ENCODE data around the gene CD70. TPM values are rescaled to one million over a fixed set of nuclear protein-coding genes. Genes with fewer than 3 reads are reported as not detected.

CD70 gene
- total and polyA plus RNA-seq, 12 donors: 0.49 TPM; not detected in 11

- DNase-seq (no peak), ATAC-seq (peak in 6 of 8 donors; percentile 44 to 80 (median 66))
- WGBS, 2 donors: 70 to 78% methylated on average over 5 of the region's 5 CpGs
- H3K27ac ChIP-seq: peak overlapping the region in 1 of 10 donors; percentile 29
- peaks cover 0 to 20% (median 0%) of the 10 kb centered on the region in 9 donors for H3K4me1 ChIP-seq
- no peak for TF ChIP-seq CTCF (IDR thresholded peaks at IDR 0.05)
- H3K9me3 ChIP-seq: peaks cover 0 to 5% (median 0%) of the 10 kb centered on the region in 11 donors
- intact Hi-C loops (cut with DNase I): no loop called here
- peaks cover 0 to 16% (median 8%) of the 10 kb centered on the region in 7 donors for H3K27me3 ChIP-seq
- H3K36me3 ChIP-seq: no peaks in the 10 kb centered on the region
- H3K4me3 ChIP-seq: no peak overlapping the region
These were observed 13.3 kb downstream of the CD70 start for GRCh38 chr19:6577476-6578125.

- DNase-seq (no peak), ATAC-seq (no peak)
- Histone ChIP-seq H3K27ac (peak overlapping the region in 1 of 10 donors; percentile 29), H3K9me3 (peaks cover 0 to 5% (median 0%) of the 10 kb centered on the region in 11 donors), H3K36me3 (no peaks in the 10 kb centered on the region), H3K4me3 (no peak overlapping the region), H3K27me3 (peaks cover 0 to 18% (median 13%) of the 10 kb centered on the region in 7 donors), H3K4me1 (peaks cover 0 to 20% (median 0%) of the 10 kb centered on the region in 9 donors)
- WGBS, 2 donors: 76 to 80% methylated on average over 5 of the region's 5 CpGs
- intact Hi-C loops (cut with DNase I): no loop called here
- TF ChIP-seq CTCF (IDR thresholded peaks at IDR 0.05): no peak
These were observed 14.0 kb downstream of the CD70 start for GRCh38 chr19:6576869-6577475.

- Histone ChIP-seq H3K36me3 (no peaks in the 10 kb centered on the region), H3K4me3 (no peak overlapping the region), H3K27ac (no peak overlapping the region), H3K9me3 (peaks cover 0 to 16% (median 0%) of the 10 kb centered on the region in 11 donors), H3K27me3 (peaks cover 0 to 41% (median 15%) of the 10 kb centered on the region in 7 donors), H3K4me1 (peaks cover 0 to 20% (median 0%) of the 10 kb centered on the region in 9 donors)
- ATAC-seq (no peak), DNase-seq (no peak)
- 7 to 29% methylated on average over 1 of the region's 1 CpG for WGBS, 2 donors
- no peak for TF ChIP-seq CTCF (IDR thresholded peaks at IDR 0.05)
- intact Hi-C loops (cut with DNase I): no loop called here
These were observed 17.6 kb downstream of the CD70 start for GRCh38 chr19:6573350-6573749.

- peak in 6 of 8 donors; percentile 45 to 75 (median 60) for ATAC-seq
- WGBS, 2 donors: 63 to 71% methylated on average over 4 of the region's 4 CpGs
These were observed 18.7 kb downstream of the CD70 start for GRCh38 chr19:6572217-6572616.

More at GRCh38 chr19:6572217-6572616, 18.7 kb downstream of the CD70 start:
- H3K9me3 ChIP-seq: peaks cover 0 to 14% (median 0%) of the 10 kb centered on the region in 11 donors
- TF ChIP-seq CTCF (IDR thresholded peaks at IDR 0.05): no peak
- intact Hi-C loops (cut with DNase I): no loop called here
- H3K36me3 ChIP-seq: no peaks in the 10 kb centered on the region
- peaks cover 0 to 14% (median 0%) of the 10 kb centered on the region in 9 donors for H3K4me1 ChIP-seq
- peak; percentile 11 to 17 for DNase-seq
- H3K4me3 ChIP-seq: no peak overlapping the region
- no peak overlapping the region for H3K27ac ChIP-seq
- H3K27me3 ChIP-seq: peaks cover 0 to 41% (median 15%) of the 10 kb centered on the region in 7 donors

Data from heart right ventricle (tissue), 16 donors.